Measurements from ENCODE around the gene HTR3B. TPM values are rescaled to one million over a fixed set of nuclear protein-coding genes. Genes with fewer than 3 reads are reported as not detected.

HTR3B gene
- polyA plus RNA-seq, 2 of the 4 experiments (the other 2 are of a cell fraction) = not detected

DNA sequence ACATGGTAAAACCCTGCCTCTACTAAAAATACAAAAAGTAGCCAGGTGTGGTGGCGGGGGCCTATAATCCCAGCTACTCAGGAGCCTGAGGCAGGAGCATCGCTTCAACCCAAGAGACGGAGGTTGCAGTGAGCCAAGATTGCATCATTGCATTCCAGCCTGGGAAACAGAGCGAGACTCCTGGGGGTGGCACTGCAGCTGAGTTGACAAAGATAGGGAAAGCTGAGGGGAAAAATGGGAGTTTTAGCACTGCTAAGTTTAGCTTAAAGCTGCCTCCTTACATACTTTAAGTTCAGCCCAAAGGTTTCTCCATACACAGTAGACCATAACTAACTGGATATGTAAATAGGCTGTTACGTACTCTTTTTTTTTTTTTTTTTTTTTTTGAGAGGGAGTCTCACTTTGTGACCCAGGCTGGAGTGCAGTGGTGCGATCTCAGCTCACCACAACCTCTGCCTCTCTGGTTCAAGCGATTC lies 20.2 kb upstream of the HTR3B start (continued):
- TF ChIP-seq ZFP36 (IDR thresholded peaks at IDR 0.05; ENCODE audit: borderline replicate concordance, partially characterized antibody) = no peak
- no peak for TF ChIP-seq POLR2A (IDR thresholded peaks at IDR 0.05; ENCODE audit: low read length)
- TF ChIP-seq RARB (CRISPR knock-in tag; IDR thresholded peaks at IDR 0.05) = no peak
- TF ChIP-seq PHF8 (IDR thresholded peaks at IDR 0.05; ENCODE audit: borderline replicate concordance, low read depth) = no peak
- TF ChIP-seq EHF (CRISPR knock-in tag; IDR thresholded peaks at IDR 0.05) = no peak

DNA sequence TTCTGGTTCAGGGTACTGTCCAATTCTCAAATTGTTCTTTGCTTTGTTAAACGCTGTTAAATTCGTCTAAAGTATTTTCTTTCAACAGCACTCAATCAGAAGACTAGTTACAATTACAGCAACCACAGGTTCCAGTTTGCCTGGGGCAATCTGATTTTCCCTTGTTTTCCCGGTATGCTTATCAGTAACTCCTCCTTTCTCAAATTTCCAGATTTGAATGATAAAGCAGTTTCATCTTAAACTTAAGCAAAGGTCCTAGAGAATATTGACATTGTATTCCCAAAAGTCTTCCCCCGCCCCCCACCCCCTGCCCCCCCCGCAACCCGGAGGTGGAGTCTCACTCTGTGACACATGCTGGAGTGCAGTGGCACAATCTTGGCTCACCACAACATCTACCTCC lies 18.7 kb upstream of the HTR3B start:
- Histone ChIP-seq H3K4me1 (no peaks in the 10 kb centered on the region), H3K9me3 (no peaks in the 10 kb centered on the region), H3K4me2 (no peak overlapping the region), H3K27ac (no peak overlapping the region), H3K4me3 (no peak overlapping the region)
- ATAC-seq (no peak), DNase-seq (ENCODE audit: low read depth in 1 of 2, low spot score in 1 of 2) (no peak), FAIRE-seq (no peak)
- WGBS (ENCODE audit: missing lambda C conversion rate) = 64% methylated on average over 3 of the region's 6 CpGs
- ChIA-PET CTCF (no interaction called here), POLR2A (no interaction called here)
- TF ChIP-seq, protein P1, sequence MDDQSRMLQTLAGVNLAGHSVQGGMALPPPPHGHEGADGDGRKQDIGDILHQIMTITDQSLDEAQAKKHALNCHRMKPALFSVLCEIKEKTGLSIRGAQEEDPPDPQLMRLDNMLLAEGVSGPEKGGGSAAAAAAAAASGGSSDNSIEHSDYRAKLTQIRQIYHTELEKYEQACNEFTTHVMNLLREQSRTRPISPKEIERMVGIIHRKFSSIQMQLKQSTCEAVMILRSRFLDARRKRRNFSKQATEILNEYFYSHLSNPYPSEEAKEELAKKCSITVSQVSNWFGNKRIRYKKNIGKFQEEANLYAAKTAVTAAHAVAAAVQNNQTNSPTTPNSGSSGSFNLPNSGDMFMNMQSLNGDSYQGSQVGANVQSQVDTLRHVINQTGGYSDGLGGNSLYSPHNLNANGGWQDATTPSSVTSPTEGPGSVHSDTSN (IDR thresholded peaks at IDR 0.05) = no peak
- no peak for TF ChIP-seq SREBF2 (IDR thresholded peaks at IDR 0.05)
- no peak for TF ChIP-seq ZC3H11A (IDR thresholded peaks at IDR 0.05)
- TF ChIP-seq, protein P2, sequence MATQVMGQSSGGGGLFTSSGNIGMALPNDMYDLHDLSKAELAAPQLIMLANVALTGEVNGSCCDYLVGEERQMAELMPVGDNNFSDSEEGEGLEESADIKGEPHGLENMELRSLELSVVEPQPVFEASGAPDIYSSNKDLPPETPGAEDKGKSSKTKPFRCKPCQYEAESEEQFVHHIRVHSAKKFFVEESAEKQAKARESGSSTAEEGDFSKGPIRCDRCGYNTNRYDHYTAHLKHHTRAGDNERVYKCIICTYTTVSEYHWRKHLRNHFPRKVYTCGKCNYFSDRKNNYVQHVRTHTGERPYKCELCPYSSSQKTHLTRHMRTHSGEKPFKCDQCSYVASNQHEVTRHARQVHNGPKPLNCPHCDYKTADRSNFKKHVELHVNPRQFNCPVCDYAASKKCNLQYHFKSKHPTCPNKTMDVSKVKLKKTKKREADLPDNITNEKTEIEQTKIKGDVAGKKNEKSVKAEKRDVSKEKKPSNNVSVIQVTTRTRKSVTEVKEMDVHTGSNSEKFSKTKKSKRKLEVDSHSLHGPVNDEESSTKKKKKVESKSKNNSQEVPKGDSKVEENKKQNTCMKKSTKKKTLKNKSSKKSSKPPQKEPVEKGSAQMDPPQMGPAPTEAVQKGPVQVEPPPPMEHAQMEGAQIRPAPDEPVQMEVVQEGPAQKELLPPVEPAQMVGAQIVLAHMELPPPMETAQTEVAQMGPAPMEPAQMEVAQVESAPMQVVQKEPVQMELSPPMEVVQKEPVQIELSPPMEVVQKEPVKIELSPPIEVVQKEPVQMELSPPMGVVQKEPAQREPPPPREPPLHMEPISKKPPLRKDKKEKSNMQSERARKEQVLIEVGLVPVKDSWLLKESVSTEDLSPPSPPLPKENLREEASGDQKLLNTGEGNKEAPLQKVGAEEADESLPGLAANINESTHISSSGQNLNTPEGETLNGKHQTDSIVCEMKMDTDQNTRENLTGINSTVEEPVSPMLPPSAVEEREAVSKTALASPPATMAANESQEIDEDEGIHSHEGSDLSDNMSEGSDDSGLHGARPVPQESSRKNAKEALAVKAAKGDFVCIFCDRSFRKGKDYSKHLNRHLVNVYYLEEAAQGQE (IDR thresholded peaks at IDR 0.05) = no peak
- TF ChIP-seq FOSL2 (IDR thresholded peaks at IDR 0.05) = no peak
- no peak for TF ChIP-seq FOSL2 (CRISPR knock-in tag; IDR thresholded peaks at IDR 0.05)

DNA sequence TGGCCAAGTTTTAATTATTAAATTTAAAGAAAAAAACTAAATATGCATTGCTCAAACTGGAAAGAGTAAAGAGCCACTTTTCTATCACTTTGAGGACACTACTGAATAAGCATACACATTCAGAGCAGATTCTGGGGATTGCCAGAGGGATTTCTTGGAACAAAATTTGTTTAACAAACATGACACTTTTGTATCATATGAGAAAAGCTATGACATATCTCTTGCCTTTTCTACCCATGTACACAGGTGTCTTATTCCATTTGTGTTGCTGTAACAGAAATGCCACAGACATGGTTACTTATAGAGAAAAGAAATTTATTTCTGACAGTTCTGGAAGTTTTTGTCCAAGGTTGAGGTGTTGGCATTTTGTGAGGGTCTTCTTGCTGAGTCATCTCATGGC lies 15.7 kb upstream of the HTR3B start:
- Histone ChIP-seq H3K4me2 (no peak overlapping the region), H3K9me3 (no peaks in the 10 kb centered on the region), H3K27ac (no peak overlapping the region), H3K4me3 (no peak overlapping the region), H3K4me1 (no peaks in the 10 kb centered on the region)
- DNase-seq (ENCODE audit: low read depth in 1 of 2, low spot score in 1 of 2) = no peak
- CTCF ChIA-PET = interaction anchor here (15.2 kb wide), 1 partner anchor 373 kb away, joined by 240 read pairs; no protein-coding TSS in a partner anchor
- no peak for FAIRE-seq
- TF ChIP-seq KDM1A (IDR thresholded peaks at IDR 0.05; ENCODE audit: low read depth) (no peak), RARB (CRISPR knock-in tag; IDR thresholded peaks at IDR 0.05) (no peak), CHD2 (IDR thresholded peaks at IDR 0.05; ENCODE audit: low read length, partially characterized antibody) (no peak), MAFK (IDR thresholded peaks at IDR 0.05; ENCODE audit: partially characterized antibody) (peak; percentile 6)
- TF ChIP-seq, protein P3, sequence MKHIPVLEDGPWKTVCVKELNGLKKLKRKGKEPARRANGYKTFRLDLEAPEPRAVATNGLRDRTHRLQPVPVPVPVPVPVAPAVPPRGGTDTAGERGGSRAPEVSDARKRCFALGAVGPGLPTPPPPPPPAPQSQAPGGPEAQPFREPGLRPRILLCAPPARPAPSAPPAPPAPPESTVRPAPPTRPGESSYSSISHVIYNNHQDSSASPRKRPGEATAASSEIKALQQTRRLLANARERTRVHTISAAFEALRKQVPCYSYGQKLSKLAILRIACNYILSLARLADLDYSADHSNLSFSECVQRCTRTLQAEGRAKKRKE (CRISPR knock-in tag; IDR thresholded peaks at IDR 0.05; ENCODE audit: low read depth) = no peak
- POLR2A ChIA-PET = no interaction called here
- no peak for ATAC-seq

DNA sequence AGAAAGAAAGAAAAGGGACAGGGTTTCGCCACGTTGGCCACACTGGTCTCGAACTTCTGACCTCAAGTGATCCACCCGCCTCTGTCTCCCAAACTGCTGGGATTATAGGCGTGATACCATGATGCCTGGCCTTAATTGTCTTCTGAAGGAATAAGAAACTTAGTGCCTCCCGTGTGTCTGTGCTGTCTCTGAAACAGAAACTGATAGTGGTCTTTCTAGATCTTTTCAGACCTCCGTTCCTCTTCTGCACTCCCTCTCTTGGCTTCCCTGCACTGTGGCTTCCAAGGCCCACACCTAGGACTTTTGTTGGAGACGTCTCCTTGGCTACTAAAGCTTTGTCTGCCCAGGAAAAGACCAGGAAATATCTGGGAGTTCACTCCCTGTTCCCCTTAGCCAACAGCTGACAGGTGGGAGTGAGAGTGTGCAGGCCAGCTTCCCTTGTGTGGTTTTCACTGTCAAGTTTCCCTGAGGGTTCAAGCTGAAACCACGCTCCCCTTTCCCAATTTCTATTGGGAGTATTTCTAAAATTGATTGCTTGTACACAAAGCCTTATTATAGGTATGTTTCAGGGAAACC lies 10.1 kb upstream of the HTR3B start:
- Histone ChIP-seq H3K4me2 (no peak overlapping the region), H3K4me1 (no peaks in the 10 kb centered on the region), H3K27ac (no peak overlapping the region), H3K4me3 (no peak overlapping the region), H3K9me3 (no peaks in the 10 kb centered on the region)
- 54% methylated on average over 9 of the region's 9 CpGs for WGBS (ENCODE audit: missing lambda C conversion rate)
- ATAC-seq (no peak), DNase-seq (ENCODE audit: low read depth in 1 of 2, low spot score in 1 of 2) (no peak), FAIRE-seq (no peak)
- ChIA-PET POLR2A (no interaction called here), CTCF (interaction anchor here (2.6 to 15.2 kb wide), 3 partner anchors 12 to 368 kb away, joined by 16 to 240 read pairs (median 28); no protein-coding TSS in a partner anchor)
- no peak for TF ChIP-seq ESRRA (IDR thresholded peaks at IDR 0.05; ENCODE audit: borderline replicate concordance, low read length)
- no peak for TF ChIP-seq RFX5 (IDR thresholded peaks at IDR 0.05)
- TF ChIP-seq, protein P4, sequence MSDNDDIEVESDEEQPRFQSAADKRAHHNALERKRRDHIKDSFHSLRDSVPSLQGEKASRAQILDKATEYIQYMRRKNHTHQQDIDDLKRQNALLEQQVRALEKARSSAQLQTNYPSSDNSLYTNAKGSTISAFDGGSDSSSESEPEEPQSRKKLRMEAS (IDR thresholded peaks at IDR 0.05) = no peak
- TF ChIP-seq JUN (IDR thresholded peaks at IDR 0.05) = no peak
- no peak for TF ChIP-seq ZFP36 (IDR thresholded peaks at IDR 0.05; ENCODE audit: borderline replicate concordance, partially characterized antibody)
- TF ChIP-seq, protein P1 (IDR thresholded peaks at IDR 0.05) = no peak
- no peak for TF ChIP-seq RAD21 (conservative IDR thresholded peaks at IDR 0.05 in 1 of 2, IDR thresholded peaks at IDR 0.05 in 1 of 2)
- TF ChIP-seq CHD4 (IDR thresholded peaks at IDR 0.05; ENCODE audit: borderline replicate concordance) = no peak
- no peak for TF ChIP-seq POLR2AphosphoS2 (conservative IDR thresholded peaks at IDR 0.05; ENCODE audit: low read length)
- no peak for TF ChIP-seq BHLHE40 (IDR thresholded peaks at IDR 0.05; ENCODE audit: low read depth, low read length)
- TF ChIP-seq HEYL (CRISPR knock-in tag; IDR thresholded peaks at IDR 0.05) = no peak
- TF ChIP-seq, protein P5, sequence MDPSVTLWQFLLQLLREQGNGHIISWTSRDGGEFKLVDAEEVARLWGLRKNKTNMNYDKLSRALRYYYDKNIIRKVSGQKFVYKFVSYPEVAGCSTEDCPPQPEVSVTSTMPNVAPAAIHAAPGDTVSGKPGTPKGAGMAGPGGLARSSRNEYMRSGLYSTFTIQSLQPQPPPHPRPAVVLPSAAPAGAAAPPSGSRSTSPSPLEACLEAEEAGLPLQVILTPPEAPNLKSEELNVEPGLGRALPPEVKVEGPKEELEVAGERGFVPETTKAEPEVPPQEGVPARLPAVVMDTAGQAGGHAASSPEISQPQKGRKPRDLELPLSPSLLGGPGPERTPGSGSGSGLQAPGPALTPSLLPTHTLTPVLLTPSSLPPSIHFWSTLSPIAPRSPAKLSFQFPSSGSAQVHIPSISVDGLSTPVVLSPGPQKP (IDR thresholded peaks at IDR 0.05; ENCODE audit: low read depth, low read length) = no peak
